Ishikawa (cell line): ENCODE data around the gene ASTN2.

Source experiments
- CREB1 ChIP-seq: IDR thresholded peaks from 2 replicates; pipeline ENCODE4 v1.6.1; 2012; ENCODE audit warnings: low read depth
- EP300 ChIP-seq: IDR thresholded peaks from 2 replicates; pipeline ENCODE4 v1.6.1; 2012; ENCODE audit warnings: borderline replicate concordance
- FOXM1 ChIP-seq: IDR thresholded peaks from 2 replicates; pipeline ENCODE4 v1.6.1; 2012; ENCODE audit warnings: low read depth, borderline replicate concordance
- TEAD4 ChIP-seq: IDR thresholded peaks from 2 replicates; pipeline ENCODE4 v1.6.1; 2012
- YY1 ChIP-seq: IDR thresholded peaks from 2 replicates; pipeline ENCODE4 v1.6.1; 2012; ENCODE audit warnings: low read depth
- TF ChIP-seq, protein P1 (sequence below): IDR thresholded peaks from 2 replicates; pipeline ENCODE4 v1.6.1; 2012

DNA sequence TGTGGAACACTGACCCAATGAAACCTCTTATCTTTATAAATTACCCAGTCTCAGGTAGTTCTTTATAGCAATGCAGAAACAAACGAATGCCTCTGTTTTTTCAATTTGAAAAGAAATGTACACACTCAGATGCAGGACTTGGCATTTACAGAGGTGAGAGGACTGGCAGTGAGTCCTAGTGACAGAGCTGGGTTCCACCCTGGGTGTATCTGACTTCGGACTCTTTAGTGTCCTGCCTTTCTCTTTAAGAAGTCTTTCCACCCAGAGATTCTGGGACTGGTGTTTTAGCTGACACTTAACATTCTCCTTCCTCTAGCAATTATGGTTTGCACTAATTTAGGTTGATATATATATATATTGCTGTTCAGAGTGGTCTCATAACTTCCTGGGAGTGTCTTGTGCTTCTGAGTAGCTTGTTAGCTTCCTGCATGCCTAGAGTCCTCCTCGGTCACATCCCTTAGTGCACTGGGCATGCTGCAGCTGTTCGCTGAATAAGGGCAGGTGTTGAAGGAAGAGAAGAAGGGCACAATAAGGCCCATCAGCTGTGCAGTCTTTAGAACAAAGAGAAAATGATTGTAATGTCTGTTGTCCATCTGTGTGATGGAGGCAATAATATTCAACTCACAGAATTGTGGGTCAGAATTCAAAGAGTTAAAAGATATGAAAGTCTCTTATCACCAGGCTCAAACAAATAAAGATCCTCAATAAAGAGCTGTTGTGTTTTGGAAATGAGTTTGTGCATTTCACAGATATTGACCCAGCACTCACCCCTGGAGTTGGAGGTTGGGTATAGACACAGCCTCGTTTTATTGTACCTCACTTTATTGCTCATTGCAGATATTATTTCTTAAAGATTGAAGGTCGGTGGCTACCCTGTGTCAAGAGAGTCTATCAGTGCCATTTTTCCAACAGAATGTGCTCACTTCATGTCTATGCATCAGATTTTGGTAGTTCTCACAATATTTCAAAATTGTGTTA, 540.6 kb downstream of the ASTN2 start:
- TF ChIP-seq YY1 = no peak
- TF ChIP-seq EP300 = no peak
- no peak for TF ChIP-seq CREB1
- TF ChIP-seq TEAD4 = no peak
- no peak for TF ChIP-seq FOXM1
- TF ChIP-seq, protein P1, sequence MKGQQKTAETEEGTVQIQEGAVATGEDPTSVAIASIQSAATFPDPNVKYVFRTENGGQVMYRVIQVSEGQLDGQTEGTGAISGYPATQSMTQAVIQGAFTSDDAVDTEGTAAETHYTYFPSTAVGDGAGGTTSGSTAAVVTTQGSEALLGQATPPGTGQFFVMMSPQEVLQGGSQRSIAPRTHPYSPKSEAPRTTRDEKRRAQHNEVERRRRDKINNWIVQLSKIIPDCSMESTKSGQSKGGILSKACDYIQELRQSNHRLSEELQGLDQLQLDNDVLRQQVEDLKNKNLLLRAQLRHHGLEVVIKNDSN = no peak
